Activated CD8-positive, alpha-beta memory T cell treated with anti-CD3 and anti-CD28 coated beads, Interleukin-2, amount 50 U/mL, for 48 hours (primary cell): ENCODE measurements around the gene GMDS.

Experiments
- DNase-seq: peaks from one replicate; pipeline ENCODE4 v3.0.0-alpha.2; 2020

The GMDS gene

GRCh38 chr6:1917626-1918371 is 327.6 kb downstream of the GMDS start:
- peak; percentile 72 for DNase-seq

- DNase-seq: no peak
These were observed 328.9 kb downstream of the GMDS start for GRCh38 chr6:1916334-1917070.

- DNase-seq: no peak
These were observed 330.2 kb downstream of the GMDS start for GRCh38 chr6:1915226-1915625.

- DNase-seq: no peak
These were observed 331.8 kb downstream of the GMDS start for GRCh38 chr6:1913577-1913976.

GRCh38 chr6:1912731-1913130 is 332.7 kb downstream of the GMDS start:
- no peak for DNase-seq

GRCh38 chr6:1911474-1911873 is 333.9 kb downstream of the GMDS start:
- DNase-seq: no peak

- no peak for DNase-seq
These were observed 334.6 kb downstream of the GMDS start for GRCh38 chr6:1910621-1911407.

GRCh38 chr6:1908784-1909183 is 336.6 kb downstream of the GMDS start:
- DNase-seq: no peak

- no peak for DNase-seq
These were observed 338.8 kb downstream of the GMDS start for GRCh38 chr6:1906609-1907008.

- no peak for DNase-seq
These were observed 339.4 kb downstream of the GMDS start for GRCh38 chr6:1906014-1906413.

GRCh38 chr6:1904898-1905297 is 340.5 kb downstream of the GMDS start:
- DNase-seq: no peak

- DNase-seq: no peak
These were observed 341.0 kb downstream of the GMDS start for GRCh38 chr6:1904466-1904799.

- DNase-seq: no peak
These were observed 341.5 kb downstream of the GMDS start for GRCh38 chr6:1903780-1904465.

GRCh38 chr6:1901556-1901955 is 343.8 kb downstream of the GMDS start:
- no peak for DNase-seq

GRCh38 chr6:1896897-1897296 is 348.5 kb downstream of the GMDS start:
- no peak for DNase-seq

GRCh38 chr6:1895721-1896120 is 349.7 kb downstream of the GMDS start:
- no peak for DNase-seq

- DNase-seq: no peak
These were observed 350.5 kb downstream of the GMDS start for GRCh38 chr6:1894954-1895353.

GRCh38 chr6:1893470-1894130 is 351.8 kb downstream of the GMDS start:
- DNase-seq: no peak

- DNase-seq: no peak
These were observed 352.7 kb downstream of the GMDS start for GRCh38 chr6:1892716-1893115.

GRCh38 chr6:1890987-1891386 is 354.4 kb downstream of the GMDS start:
- no peak for DNase-seq

GRCh38 chr6:1890071-1890470 is 355.3 kb downstream of the GMDS start:
- DNase-seq: no peak

- DNase-seq: no peak
These were observed 359.8 kb downstream of the GMDS start for GRCh38 chr6:1885576-1886011.

GRCh38 chr6:1884313-1884712 is 361.1 kb downstream of the GMDS start:
- no peak for DNase-seq
